ENCODE results near the gene HTR7. TPM values are rescaled to one million over a fixed set of nuclear protein-coding genes. Genes with fewer than 3 reads are reported as not detected.
A peak's percentile ranks its signal among the peaks of the same experiment; 100 is the strongest.
"Not testable (repeated sequence)": the region's sequence is repeated elsewhere in the genome, so short reads cannot be mapped to it uniquely, and the experiment has no call there.

Gene HTR7
- total RNA-seq, 1 donor from 2014 or later: not detected

DNA sequence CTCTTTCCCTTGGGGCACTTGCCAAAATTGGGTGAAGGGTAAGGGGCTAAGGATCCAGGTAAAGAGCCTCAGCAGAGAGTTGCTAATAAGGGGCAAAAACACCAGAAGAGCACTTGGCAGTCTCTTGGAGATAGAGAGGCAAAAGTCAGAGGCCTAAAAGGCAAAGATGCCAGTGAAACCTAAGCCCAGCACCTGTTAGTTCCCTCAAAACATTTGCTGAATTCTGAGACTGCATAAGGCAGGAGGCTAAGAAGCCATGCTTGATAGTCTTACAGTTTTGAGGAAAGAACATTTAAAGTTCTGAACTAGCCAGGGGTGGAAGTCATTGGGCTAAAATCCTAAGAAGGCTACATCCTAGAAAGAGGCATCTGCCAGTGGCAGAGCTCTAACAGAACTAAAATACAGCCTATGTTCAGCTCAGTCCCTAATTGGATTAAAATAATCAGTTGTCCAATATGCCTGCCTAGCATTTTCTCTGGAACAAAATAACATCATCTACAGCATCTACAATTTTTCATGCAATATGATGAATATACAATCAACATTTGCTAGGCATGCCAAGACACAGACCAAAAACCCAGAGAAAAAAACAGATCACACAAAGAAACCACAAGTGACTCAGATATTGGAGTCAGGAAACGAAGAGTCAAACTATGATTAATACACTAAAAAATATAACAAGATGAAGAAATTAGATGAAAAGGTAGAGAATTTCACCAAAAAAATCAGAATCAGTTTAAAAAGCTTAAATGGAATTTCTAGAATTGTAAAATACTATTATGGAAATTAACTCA is 7.7 kb downstream of the HTR7 start:
- Mint-ChIP-seq H3K4me1 (ENCODE audit: low read depth) (peaks cover 12% of the 10 kb centered on the region), H3K36me3 (ENCODE audit: low read depth) (peaks cover 12% of the 10 kb centered on the region), H3K27me3 (ENCODE audit: low read depth) (peaks cover 26% of the 10 kb centered on the region), H3K9me3 (peaks cover 15% of the 10 kb centered on the region), H3K4me3 (ENCODE audit: low read depth) (no peak overlapping the region), H3K27ac (no peak overlapping the region)
- DNase-seq (ENCODE audit: low spot score): no peak
- intact Hi-C loops (cut with micrococcal nuclease): no loop called here

DNA sequence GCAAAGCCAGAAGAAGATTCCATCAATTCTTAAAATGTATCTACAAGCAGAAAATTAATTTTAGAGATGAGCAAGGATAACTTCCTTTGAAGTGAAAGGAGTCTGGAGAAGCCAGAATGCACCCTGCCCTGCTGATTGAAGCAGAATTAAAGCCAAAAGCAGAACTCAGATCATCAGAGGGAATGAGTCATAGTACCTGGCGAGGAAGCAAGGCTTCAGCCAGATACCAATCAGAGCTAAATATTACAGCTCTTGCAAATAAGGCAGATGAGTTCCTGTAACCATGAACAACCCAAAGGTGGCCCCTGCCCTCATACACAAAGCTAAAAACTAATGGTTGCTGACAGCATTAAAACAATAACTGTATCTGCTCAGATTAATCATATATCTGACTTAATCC is 10.4 kb downstream of the HTR7 start:
- DNase-seq (ENCODE audit: low spot score): peak; percentile 12
- intact Hi-C loops (cut with micrococcal nuclease): no loop called here
- no peak overlapping the region for H3K4me3 Mint-ChIP-seq (ENCODE audit: low read depth)
- peaks cover 15% of the 10 kb centered on the region for H3K9me3 Mint-ChIP-seq
- H3K27ac Mint-ChIP-seq: no peak overlapping the region
- H3K27me3 Mint-ChIP-seq (ENCODE audit: low read depth): peaks cover 17% of the 10 kb centered on the region
- peaks cover 12% of the 10 kb centered on the region for H3K36me3 Mint-ChIP-seq (ENCODE audit: low read depth)
- peaks cover 12% of the 10 kb centered on the region for H3K4me1 Mint-ChIP-seq (ENCODE audit: low read depth)

DNA sequence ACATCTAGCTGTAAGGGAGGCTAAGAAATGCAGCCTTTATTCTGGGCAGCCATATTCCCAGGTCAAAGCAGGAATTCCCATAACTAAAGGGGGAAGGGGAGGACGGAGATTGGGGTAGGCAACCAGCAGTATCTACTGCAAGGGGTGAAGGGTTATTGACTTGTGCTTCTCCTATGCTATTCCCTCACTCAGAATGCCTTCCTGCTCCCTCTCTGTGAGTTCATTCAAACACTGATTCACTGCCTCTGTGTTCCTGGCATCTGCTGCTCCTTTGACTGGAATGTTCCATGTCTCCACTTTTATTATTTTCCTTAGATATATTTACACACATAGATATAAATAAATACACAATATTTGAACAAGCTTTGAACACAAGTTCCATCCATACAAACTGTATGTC is 11.1 kb downstream of the HTR7 start:
- H3K4me1 Mint-ChIP-seq (ENCODE audit: low read depth): peaks cover 12% of the 10 kb centered on the region
- DNase-seq (ENCODE audit: low spot score): no peak
- H3K27ac Mint-ChIP-seq: no peak overlapping the region
- peaks cover 17% of the 10 kb centered on the region for H3K27me3 Mint-ChIP-seq (ENCODE audit: low read depth)
- intact Hi-C loops (cut with micrococcal nuclease): no loop called here
- H3K4me3 Mint-ChIP-seq (ENCODE audit: low read depth): no peak overlapping the region
- H3K9me3 Mint-ChIP-seq: peaks cover 13% of the 10 kb centered on the region
- peaks cover 11% of the 10 kb centered on the region for H3K36me3 Mint-ChIP-seq (ENCODE audit: low read depth)

DNA sequence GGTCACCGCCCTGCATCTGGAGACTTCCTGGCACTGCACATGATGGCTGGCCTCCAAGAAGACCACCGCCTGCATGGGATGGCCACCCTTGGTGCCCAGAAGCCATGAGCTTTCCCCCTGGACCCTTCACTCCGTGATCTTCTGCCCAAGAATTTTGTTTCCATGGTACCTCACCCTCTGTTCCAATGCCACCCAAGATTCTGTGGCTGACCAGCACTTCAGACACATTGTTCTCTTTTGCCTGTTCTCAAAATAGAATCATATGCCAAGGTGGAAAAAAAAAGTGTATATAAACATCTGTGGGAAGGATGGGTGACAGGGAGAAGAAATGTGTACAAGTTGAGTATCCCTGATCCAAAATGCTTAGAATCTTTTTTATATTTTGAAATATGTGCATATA is 12.1 kb downstream of the HTR7 start:
- H3K9me3 Mint-ChIP-seq: peaks cover 6% of the 10 kb centered on the region
- peaks cover 12% of the 10 kb centered on the region for H3K4me1 Mint-ChIP-seq (ENCODE audit: low read depth)
- intact Hi-C loops (cut with micrococcal nuclease): no loop called here
- no peak overlapping the region for H3K27ac Mint-ChIP-seq
- DNase-seq (ENCODE audit: low spot score): no peak
- no peak overlapping the region for H3K4me3 Mint-ChIP-seq (ENCODE audit: low read depth)
- H3K27me3 Mint-ChIP-seq (ENCODE audit: low read depth): peaks cover 17% of the 10 kb centered on the region
- H3K36me3 Mint-ChIP-seq (ENCODE audit: low read depth): peaks cover 5% of the 10 kb centered on the region

DNA sequence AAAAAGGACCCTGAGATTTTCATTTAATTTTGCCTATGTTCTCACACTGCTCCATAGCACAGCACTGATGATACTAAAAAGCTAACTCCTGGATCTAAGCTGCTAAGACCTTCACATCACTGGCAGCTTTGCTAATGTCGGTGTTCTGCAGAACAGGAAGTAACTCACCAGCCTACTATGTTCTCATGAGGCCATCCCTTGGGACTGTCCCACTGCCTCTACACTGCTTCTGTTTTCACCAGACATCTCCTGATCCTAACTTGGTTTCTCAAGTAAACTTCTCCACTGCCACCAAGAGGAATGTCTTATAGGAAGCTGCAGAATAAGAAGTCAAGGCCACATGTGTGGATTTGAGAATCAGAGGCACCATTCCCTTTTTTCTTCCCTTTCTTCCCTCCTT is 15.1 kb downstream of the HTR7 start:
- Mint-ChIP-seq H3K36me3 (ENCODE audit: low read depth) (no peaks in the 10 kb centered on the region), H3K27ac (no peak overlapping the region), H3K9me3 (no peaks in the 10 kb centered on the region), H3K27me3 (ENCODE audit: low read depth) (peaks cover 18% of the 10 kb centered on the region), H3K4me3 (ENCODE audit: low read depth) (no peak overlapping the region), H3K4me1 (ENCODE audit: low read depth) (peaks cover 6% of the 10 kb centered on the region)
- no peak for DNase-seq (ENCODE audit: low spot score)
- intact Hi-C loops (cut with micrococcal nuclease): no loop called here

DNA sequence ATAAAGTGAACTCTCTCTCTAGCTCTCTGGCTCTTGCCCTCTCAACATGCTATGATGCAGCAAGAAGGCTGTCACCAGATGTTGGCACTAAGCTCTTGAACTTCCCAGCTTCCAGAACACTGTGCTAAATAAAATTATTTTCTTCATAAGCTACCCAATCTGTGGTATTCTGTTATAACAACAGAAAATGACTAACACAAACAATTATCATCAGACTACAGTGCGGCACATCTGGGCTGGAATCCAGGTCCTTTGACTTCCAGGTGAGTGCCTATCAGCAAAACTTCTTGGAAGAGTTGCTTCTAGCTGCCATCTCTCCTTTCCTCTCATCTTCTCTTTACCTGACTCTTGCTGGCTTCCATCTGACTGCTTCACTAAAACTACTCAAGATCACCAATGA is 20.4 kb downstream of the HTR7 start:
- intact Hi-C loops (cut with micrococcal nuclease): no loop called here

DNA sequence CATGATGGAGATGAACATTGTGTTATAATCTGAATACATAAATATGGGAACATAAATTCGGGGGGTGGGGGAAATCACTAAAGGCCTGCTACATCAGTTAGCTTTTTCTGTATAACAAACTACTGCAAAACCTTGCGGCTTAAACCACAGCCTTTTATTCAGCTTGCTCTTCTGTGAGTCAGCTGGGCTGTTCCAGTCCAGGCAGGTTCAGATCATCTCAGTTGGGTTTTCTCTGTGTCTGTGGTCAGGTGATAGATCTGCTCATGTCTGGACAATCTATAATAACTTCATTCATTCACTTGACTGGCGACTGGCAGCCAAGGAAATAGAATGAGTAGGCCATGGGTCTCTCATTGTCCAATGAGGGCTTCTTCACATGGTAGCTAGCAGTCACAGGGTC is 23.5 kb downstream of the HTR7 start:
- Mint-ChIP-seq H3K4me1 (ENCODE audit: low read depth) (no peaks in the 10 kb centered on the region), H3K36me3 (ENCODE audit: low read depth) (no peaks in the 10 kb centered on the region), H3K27me3 (ENCODE audit: low read depth) (peaks cover 7% of the 10 kb centered on the region), H3K4me3 (ENCODE audit: low read depth) (no peak overlapping the region), H3K27ac (no peak overlapping the region), H3K9me3 (no peaks in the 10 kb centered on the region)
- intact Hi-C loops (cut with micrococcal nuclease): no loop called here
- DNase-seq (ENCODE audit: low spot score): no peak

More for the DNA sequence above, 20.4 kb downstream of the HTR7 start:
- H3K36me3 Mint-ChIP-seq (ENCODE audit: low read depth): no peaks in the 10 kb centered on the region
- H3K4me1 Mint-ChIP-seq (ENCODE audit: low read depth): no peaks in the 10 kb centered on the region
- DNase-seq (ENCODE audit: low spot score): no peak
- no peaks in the 10 kb centered on the region for H3K9me3 Mint-ChIP-seq
- H3K27ac Mint-ChIP-seq: no peak overlapping the region
- H3K27me3 Mint-ChIP-seq (ENCODE audit: low read depth): peaks cover 7% of the 10 kb centered on the region
- H3K4me3 Mint-ChIP-seq (ENCODE audit: low read depth): no peak overlapping the region

DNA sequence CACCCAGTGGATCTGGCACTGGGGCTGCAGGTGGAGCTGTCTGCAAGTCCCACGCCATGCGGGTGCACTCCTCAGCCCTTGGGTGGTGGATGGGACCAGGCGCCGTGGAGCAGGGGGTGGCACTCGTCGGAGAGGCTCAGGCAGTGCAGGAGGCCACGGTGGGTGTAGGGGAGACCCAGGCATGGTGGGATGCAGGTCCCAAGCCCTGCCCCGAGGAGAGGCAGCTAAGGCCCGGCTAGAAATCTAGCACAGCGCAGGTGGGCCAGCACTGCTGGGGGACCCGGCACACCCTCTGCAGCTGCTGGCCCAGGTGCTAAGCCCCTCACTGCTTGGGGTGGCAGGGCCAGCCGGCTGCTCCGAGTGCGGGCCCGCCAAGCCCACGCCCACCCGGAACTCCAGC is 25.7 kb downstream of the HTR7 start:
- Mint-ChIP-seq H3K27ac (no peak overlapping the region), H3K27me3 (ENCODE audit: low read depth) (peaks cover 12% of the 10 kb centered on the region), H3K4me1 (ENCODE audit: low read depth) (no peaks in the 10 kb centered on the region)

DNA sequence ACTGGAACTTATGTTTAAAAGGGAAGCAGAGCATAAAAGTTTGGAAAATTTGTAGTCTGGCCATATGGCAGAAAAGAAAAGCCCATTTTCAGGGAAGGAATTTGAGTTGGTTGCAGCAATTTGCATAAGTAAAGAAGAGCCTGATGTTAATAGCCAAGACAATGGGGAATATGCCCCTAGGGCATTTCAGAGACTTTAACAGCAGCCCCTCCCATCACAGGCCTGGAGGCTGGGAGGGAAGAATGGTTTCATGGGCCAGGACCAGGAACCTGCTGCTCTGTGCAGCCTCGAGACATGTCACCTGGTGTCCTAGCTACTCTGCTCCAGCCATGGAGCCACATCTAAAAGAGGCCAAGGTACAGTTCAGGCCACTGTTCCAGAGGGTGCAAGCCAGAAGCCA is 35.3 kb downstream of the HTR7 start:
- Mint-ChIP-seq H3K4me1 (ENCODE audit: low read depth) (no peaks in the 10 kb centered on the region), H3K27me3 (ENCODE audit: low read depth) (peaks cover 13% of the 10 kb centered on the region), H3K4me3 (ENCODE audit: low read depth) (no peak overlapping the region), H3K9me3 (no peaks in the 10 kb centered on the region), H3K27ac (no peak overlapping the region), H3K36me3 (ENCODE audit: low read depth) (no peaks in the 10 kb centered on the region)
- DNase-seq (ENCODE audit: low spot score): no peak
- intact Hi-C loops (cut with micrococcal nuclease): no loop called here

More for the DNA sequence above, 25.7 kb downstream of the HTR7 start:
- intact Hi-C loops (cut with micrococcal nuclease): no loop called here
- H3K4me3 Mint-ChIP-seq (ENCODE audit: low read depth): no peak overlapping the region
- DNase-seq (ENCODE audit: low spot score): no peak
- no peaks in the 10 kb centered on the region for H3K9me3 Mint-ChIP-seq
- no peaks in the 10 kb centered on the region for H3K36me3 Mint-ChIP-seq (ENCODE audit: low read depth)

DNA sequence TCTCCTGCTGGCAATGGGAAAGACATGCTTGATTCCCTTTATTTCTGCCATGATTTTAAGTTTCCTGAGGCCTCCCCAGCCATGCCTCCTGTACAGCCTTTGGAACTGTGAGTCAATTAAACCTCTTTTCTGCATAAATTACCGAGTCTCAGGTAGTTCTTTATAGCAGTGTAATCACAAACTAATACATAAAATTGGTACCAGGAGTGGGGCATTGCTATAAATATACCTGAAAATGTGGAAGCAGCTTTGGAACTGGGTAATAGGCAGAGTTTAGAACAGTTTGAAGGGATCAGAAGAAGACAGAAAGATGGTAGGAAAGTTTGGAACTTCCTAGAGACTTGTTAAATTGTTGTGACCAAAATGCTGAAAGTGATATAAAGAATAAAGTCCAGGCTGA is 36.0 kb downstream of the HTR7 start:
- H3K27me3 Mint-ChIP-seq (ENCODE audit: low read depth); H3K4me3 Mint-ChIP-seq (ENCODE audit: low read depth); intact Hi-C loops (cut with micrococcal nuclease); H3K27ac Mint-ChIP-seq; DNase-seq (ENCODE audit: low spot score); H3K36me3 Mint-ChIP-seq (ENCODE audit: low read depth); H3K9me3 Mint-ChIP-seq; H3K4me1 Mint-ChIP-seq (ENCODE audit: low read depth): not testable (repeated sequence)

DNA sequence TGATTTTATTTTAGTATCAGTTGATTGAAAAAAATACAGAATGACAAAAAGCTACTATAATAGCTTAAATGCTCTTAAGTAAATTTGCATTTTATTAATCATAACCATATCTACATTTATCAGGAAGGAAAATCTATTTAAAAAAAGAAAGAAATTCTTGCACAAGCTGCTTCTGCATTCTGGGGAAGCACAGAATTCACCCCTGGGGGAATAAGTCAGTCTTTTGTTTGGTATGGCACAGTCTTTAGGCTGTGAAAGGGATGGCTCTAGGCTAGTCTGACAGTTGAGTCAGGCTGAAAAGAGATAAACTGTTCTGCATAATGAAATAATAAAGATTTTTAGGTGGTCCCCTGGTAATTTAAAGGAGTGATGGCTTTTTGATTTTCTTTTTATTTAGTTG is 37.9 kb downstream of the HTR7 start:
- Mint-ChIP-seq H3K4me3 (ENCODE audit: low read depth) (no peak overlapping the region), H3K9me3 (no peaks in the 10 kb centered on the region), H3K27me3 (ENCODE audit: low read depth) (peaks cover 8% of the 10 kb centered on the region), H3K27ac (no peak overlapping the region), H3K4me1 (ENCODE audit: low read depth) (no peaks in the 10 kb centered on the region), H3K36me3 (ENCODE audit: low read depth) (no peaks in the 10 kb centered on the region)
- intact Hi-C loops (cut with micrococcal nuclease): no loop called here
- DNase-seq (ENCODE audit: low spot score): no peak

DNA sequence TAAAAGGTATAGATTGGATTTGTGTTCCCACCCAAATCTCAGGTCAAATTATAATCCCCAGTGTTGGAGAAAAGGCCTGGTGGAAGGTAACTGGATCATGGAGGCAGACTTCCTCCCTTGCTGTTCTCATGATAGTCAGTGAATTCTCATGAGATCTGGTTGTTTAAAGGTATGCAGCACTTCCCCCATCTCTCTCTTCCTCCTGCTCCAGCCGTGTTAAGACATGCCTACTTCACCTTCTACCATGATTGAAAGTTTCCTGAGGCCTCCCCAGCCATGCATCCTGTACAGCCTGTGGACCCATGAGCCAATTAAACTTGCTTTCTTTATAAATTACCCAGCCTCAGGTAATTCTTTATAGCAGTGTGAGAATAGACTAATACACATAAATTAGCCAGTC is 39.1 kb downstream of the HTR7 start:
- Mint-ChIP-seq H3K4me3 (ENCODE audit: low read depth) (no peak overlapping the region), H3K9me3 (no peaks in the 10 kb centered on the region), H3K27me3 (ENCODE audit: low read depth) (peaks cover 8% of the 10 kb centered on the region), H3K4me1 (ENCODE audit: low read depth) (no peaks in the 10 kb centered on the region), H3K27ac (no peak overlapping the region), H3K36me3 (ENCODE audit: low read depth) (no peaks in the 10 kb centered on the region)
- no peak for DNase-seq (ENCODE audit: low spot score)
- intact Hi-C loops (cut with micrococcal nuclease): no loop called here

DNA sequence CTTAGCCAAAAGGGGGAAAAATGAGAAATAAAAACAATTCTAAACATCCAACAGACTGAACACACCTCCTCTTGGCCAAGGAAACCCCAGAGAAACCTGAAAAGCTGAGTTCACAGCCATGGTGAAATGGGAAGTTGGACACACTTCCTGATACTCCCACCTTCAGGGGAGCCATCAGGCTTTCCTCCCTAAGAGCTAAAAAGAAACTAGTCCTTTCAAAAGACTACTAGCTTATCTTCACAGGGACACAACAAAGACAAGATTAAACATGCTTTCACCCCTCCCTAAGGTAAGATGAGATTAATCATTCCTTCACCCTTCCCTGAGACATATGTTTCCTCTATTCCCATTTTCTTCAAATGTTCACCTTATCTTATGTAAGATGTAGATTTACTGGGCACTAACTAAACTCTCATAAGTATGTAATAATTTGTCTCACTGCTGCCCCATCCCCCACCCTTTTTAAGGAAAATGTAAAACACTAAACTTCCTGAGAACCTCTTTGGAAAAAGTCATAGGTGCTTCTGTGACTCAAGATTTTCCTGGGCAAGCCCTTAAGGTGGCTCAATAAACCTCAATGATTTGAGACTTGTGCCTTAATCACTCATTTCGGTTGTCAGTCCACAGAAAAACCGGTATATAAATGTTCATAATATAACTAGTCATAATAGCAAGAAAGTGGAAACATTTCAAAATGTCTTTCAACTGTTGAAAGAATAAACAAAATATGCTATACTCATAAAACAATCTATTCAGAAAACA is 40.5 kb downstream of the HTR7 start:
- DNase-seq (ENCODE audit: low spot score): no peak
- H3K27ac Mint-ChIP-seq: no peak overlapping the region
- H3K4me3 Mint-ChIP-seq (ENCODE audit: low read depth): no peak overlapping the region
- H3K9me3 Mint-ChIP-seq: no peaks in the 10 kb centered on the region
- intact Hi-C loops (cut with micrococcal nuclease): no loop called here
- no peaks in the 10 kb centered on the region for H3K4me1 Mint-ChIP-seq (ENCODE audit: low read depth)
- peaks cover 8% of the 10 kb centered on the region for H3K27me3 Mint-ChIP-seq (ENCODE audit: low read depth)
- no peaks in the 10 kb centered on the region for H3K36me3 Mint-ChIP-seq (ENCODE audit: low read depth)
